GM12865 (cell line): ENCODE measurements around the gene MRTFA.

ENCODE experiments used
- DNase-seq: peaks from one replicate; pipeline ENCODE4 v3.0.0; 2010; ENCODE audit warnings: low read depth
- H3K4me3 ChIP-seq: 2 replicates; pipeline ENCODE4 v1.5.1; 2011; ENCODE audit warnings: mild to moderate bottlenecking, low read depth, low read length, control low read depth
- TF ChIP-seq, protein P1 (sequence below): IDR thresholded peaks from 2 replicates; pipeline ENCODE4 v1.5.1; 2011; ENCODE audit warnings: low read length, control low read depth, low read depth, inconsistent platforms; ENCODE audit not compliant: insufficient read depth; ENCODE audit errors: missing control alignments

The MRTFA gene

DNA sequence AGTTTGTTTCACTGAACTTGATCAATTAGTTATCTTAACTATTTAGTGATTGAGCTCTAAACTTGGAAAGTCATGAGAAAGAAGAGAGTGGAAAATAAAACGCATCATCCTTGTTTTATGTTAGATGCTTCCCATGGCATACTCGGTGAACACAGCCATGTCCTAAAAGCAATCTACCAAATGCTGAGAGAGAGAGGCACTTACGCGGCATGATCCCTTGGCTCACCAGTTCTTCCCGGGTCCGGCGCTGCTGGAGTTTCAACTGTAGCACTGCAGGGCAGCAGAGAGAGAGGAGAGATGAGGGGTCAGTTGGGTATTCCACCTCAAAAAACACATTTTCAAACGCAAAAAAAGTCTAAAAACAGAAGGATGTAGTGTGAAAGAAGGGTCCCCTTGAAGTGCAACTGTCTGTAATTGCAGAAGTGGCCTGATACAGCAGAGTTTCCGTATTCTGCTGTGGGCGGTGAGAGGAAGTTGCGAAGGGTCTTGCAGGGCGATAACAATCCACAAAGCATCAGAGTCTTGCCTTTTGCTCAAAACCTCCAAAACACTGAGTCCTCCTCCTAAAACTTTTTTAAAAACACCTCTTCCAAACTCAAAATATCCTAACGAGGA, 173.4 kb downstream of the MRTFA start:
- DNase-seq, result peak; percentile 74
- H3K4me3 ChIP-seq, result peak overlapping the region; percentile 70
- TF ChIP-seq, protein P1, sequence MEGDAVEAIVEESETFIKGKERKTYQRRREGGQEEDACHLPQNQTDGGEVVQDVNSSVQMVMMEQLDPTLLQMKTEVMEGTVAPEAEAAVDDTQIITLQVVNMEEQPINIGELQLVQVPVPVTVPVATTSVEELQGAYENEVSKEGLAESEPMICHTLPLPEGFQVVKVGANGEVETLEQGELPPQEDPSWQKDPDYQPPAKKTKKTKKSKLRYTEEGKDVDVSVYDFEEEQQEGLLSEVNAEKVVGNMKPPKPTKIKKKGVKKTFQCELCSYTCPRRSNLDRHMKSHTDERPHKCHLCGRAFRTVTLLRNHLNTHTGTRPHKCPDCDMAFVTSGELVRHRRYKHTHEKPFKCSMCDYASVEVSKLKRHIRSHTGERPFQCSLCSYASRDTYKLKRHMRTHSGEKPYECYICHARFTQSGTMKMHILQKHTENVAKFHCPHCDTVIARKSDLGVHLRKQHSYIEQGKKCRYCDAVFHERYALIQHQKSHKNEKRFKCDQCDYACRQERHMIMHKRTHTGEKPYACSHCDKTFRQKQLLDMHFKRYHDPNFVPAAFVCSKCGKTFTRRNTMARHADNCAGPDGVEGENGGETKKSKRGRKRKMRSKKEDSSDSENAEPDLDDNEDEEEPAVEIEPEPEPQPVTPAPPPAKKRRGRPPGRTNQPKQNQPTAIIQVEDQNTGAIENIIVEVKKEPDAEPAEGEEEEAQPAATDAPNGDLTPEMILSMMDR, result no peak

DNA sequence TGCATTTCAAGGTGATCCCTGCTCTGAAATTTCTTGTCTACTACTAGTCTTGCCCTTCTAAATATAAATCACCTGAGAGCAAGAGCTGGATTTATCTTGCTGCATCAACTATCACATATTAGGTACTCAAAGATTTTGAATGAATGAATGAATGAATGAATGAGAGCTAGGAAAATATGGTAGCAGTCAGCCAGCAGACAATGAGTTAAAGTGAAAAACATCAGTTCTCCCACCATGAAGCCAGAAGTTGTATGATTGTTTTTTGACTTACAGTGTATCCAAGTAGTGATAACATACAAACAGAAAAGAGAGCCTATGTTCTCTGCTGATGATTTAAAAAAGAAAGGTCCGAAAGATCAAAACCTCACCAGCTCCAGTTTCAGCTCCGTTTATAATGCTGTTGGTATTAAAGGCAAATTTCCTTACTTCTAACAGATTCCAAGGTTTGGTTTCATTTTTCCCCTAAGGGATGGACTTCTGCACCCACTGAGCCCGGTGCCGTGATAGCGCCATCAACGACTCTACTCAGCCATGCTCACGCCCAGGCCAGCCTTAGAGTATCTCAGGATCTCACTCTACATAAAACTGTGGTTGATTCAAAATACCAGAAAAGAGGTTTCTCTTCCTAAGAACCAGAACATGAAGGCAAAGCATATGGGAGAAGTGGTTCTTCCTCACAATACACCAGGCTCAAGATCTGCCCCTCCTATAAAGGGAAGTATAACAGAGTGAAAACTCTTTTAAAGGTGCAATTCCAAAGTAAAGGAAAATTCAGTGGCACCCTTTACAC, 174.1 kb downstream of the MRTFA start:
- TF ChIP-seq, protein P1, result no peak
- DNase-seq, result peak; percentile 31
- H3K4me3 ChIP-seq, result peak overlapping the region; percentile 70

DNA sequence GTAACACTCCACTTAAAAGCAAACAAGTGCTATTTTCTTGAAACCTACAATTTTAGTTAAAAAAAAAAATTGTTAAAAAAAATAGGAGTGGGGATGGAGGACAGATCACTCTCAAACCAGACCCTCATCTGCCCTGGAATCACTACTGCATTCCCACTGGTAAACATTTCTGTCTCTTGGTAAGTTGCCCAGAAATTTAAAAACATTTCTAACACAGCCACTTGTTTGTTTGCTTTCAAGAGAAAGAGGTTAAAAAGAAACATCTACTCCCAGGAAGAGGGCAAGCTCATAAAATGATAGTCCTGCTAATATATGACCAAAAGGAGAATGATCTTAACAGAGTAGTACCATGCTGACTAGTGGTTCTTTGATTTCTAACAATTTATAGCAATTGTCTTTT, 182.8 kb downstream of the MRTFA start:
- TF ChIP-seq, protein P1, result no peak
- no peak for DNase-seq
- H3K4me3 ChIP-seq, result no peak overlapping the region

DNA sequence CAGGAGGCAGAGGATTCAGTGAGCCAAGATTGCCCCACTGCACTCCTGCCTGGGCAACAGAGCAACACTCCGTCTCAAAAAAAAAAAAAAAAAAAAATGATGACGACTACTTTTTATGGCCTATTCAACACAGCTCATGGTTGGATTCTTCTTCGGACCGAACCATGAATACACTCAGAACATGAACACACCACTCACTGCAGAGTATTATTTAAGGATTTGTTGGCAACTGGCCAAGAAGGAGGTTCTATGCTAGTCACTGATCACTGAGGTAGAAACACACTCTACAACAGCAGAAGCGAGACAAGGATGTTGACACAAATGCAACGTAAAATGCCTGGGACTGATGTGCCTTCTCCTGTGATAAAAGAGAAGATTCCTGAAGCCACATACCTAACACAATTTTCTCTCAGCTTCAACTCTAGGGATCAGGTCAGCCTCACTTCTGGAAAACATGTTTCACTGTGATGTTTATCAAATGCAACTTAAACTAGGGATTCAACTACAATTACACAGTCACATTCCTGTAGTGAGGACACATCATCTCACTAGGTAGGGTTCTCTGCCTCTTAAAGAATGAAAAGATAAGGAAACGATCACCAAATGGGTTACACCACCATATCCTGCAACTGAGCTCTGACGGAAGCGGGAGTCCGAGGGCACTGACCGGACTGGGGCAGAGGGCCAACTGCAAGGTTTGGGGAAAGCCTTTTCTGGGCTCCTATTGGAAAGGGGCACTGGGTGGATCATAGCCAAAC, 183.6 kb downstream of the MRTFA start:
- TF ChIP-seq, protein P1, result no peak
- no peak for DNase-seq
- no peak overlapping the region for H3K4me3 ChIP-seq

DNA sequence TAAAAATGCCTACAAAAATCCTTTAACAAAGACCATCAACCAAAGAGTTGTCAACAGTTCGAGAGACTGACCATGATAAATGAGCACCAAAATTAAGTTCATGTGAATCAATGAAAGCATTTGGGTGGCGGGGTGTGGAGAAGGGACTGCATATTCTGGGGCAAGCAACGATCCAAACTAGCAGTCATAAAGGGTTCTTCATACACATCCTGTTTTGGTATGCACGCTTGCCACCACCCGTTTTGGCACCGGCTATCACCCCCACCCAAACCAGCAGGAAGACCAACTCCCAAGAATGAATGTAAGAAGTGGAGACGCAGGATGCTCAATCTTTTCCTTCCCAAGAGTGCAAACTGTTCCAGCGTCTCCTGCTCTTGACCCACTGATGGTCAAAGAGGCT, 185.3 kb downstream of the MRTFA start:
- H3K4me3 ChIP-seq, result no peak overlapping the region
- DNase-seq, result no peak
- TF ChIP-seq, protein P1, result no peak

DNA sequence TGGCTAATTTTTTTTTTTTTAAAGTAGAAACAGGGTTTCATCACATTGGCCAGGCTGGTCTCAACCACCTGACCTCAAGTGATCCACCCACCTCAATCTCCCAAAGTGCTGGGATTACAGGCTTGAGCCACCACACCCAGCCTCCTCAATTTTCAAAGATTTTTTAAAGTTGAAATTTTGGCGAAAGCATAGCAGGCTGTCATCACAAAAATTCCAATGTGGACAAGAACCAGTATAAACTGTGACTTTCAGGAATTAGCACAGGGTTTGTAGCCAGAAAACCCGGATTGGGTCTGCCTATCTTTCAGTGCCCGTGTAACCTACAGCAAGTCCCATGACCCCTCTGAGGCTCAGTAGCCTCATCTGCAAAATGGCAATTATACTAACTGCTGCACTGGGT, 185.9 kb downstream of the MRTFA start:
- H3K4me3 ChIP-seq, result no peak overlapping the region
- TF ChIP-seq, protein P1, result no peak
- DNase-seq, result no peak
